Lung (tissue), 12 donors: ENCODE results near the gene GEMIN4. TPM values are rescaled to one million over a fixed set of nuclear protein-coding genes. Genes with fewer than 3 reads are reported as not detected.
A peak's percentile ranks its signal among the peaks of the same experiment; 100 is the strongest.
"Not testable (repeated sequence)": the region's sequence is repeated elsewhere in the genome, so short reads cannot be mapped to it uniquely, and the experiment has no call there.

Experiments
- ATAC-seq: fragments of 200-7000 bp; cut with Tn5 transposase; one replicate; pipeline ENCODE4 v1.9.1; 2020; ENCODE audit warnings: moderate number of reproducible peaks; ENCODE audit not compliant: insufficient read depth, low FRiP score
- DNase-seq, 3 donors: peaks; one replicate each; pipeline ENCODE4 v3.0.0-alpha.2; 2013 to 2017
- H3K27ac ChIP-seq, 2 donors: one replicate each; pipeline ENCODE4 v1.5.1; 2013; ENCODE audit warnings: mild to moderate bottlenecking in 2 of 2, moderate library complexity in 2 of 2, control low read depth in 1 of 2, inconsistent platforms in 1 of 2, low read depth in 1 of 2, low read length in 1 of 2
- H3K27me3 ChIP-seq, 3 donors: one replicate each; pipeline ENCODE4 v1.5.1; 2013; ENCODE audit warnings: low read length in 2 of 3; ENCODE audit not compliant: control insufficient read depth in 3 of 3, insufficient read depth in 3 of 3
- H3K36me3 ChIP-seq, 4 donors: one replicate each; pipeline ENCODE4 v1.5.1; 2013; ENCODE audit warnings: low read length in 4 of 4, mild to moderate bottlenecking in 1 of 4, moderate library complexity in 1 of 4; ENCODE audit not compliant: control insufficient read depth in 4 of 4, insufficient read depth in 4 of 4
- H3K4me1 ChIP-seq, 5 donors: one replicate each; pipeline ENCODE4 v1.5.1; 2013; ENCODE audit warnings: low read length in 5 of 5, mild to moderate bottlenecking in 2 of 5, moderate library complexity in 1 of 5; ENCODE audit not compliant: control insufficient read depth in 5 of 5, insufficient read depth in 5 of 5
- H3K4me3 ChIP-seq: one replicate; pipeline ENCODE4 v1.5.1; 2013; ENCODE audit warnings: mild to moderate bottlenecking, control low read depth, moderate library complexity
- H3K9ac ChIP-seq, 2 donors: one replicate each; pipeline ENCODE4 v1.5.1; 2013; ENCODE audit warnings: low read length in 2 of 2, control low read depth in 1 of 2; ENCODE audit not compliant: insufficient read depth in 1 of 2
- H3K9me3 ChIP-seq, 4 donors: one replicate each; pipeline ENCODE4 v1.5.1; 2013; ENCODE audit warnings: low read length in 3 of 4, mild to moderate bottlenecking in 1 of 4, moderate library complexity in 1 of 4; ENCODE audit not compliant: control insufficient read depth in 4 of 4, insufficient read depth in 3 of 4
- WGBS, 2 donors: extraction: QIAGEN DNeasy Blood & Tissue Kit; methylation state at CpG; one replicate each; pipeline ENCODE4 v1.1.7; 2013; 5-methylcytosine and 5-hydroxymethylcytosine counted together
- polyA plus RNA-seq, 2 donors: library from polyadenylated mRNA; stranded (reverse); fragments of 200-250 nt; gene quantifications; one replicate each; pipeline ENCODE4 v1.2.1, GENCODE V29; 2013
- total RNA-seq, 2 donors: library from RNA; depleted of rRNA in 1 of 2; stranded (reverse); fragments of >200 nt in 1 of 2; gene quantifications; one replicate each; pipeline ENCODE4 v1.2.1, GENCODE V29; 2014 to 2021
- TF ChIP-seq, protein P1 (sequence below): IDR thresholded peaks from 2 replicates; pipeline ENCODE4 v1.5.1; 2012; ENCODE audit warnings: mild to moderate bottlenecking; ENCODE audit errors: control extremely low read depth, extremely low read depth
- donor health status: control.
- donor health status: control.
- donor health status: Bipolar disorder and iron deficiency.
- donor health status: healthy.
- donor health status: DM: yes; HTN: yes; CAD: no.

The GEMIN4 gene
- total and polyA plus RNA-seq, 4 donors: 8.5 to 21.7 (median 14.2) TPM

DNA sequence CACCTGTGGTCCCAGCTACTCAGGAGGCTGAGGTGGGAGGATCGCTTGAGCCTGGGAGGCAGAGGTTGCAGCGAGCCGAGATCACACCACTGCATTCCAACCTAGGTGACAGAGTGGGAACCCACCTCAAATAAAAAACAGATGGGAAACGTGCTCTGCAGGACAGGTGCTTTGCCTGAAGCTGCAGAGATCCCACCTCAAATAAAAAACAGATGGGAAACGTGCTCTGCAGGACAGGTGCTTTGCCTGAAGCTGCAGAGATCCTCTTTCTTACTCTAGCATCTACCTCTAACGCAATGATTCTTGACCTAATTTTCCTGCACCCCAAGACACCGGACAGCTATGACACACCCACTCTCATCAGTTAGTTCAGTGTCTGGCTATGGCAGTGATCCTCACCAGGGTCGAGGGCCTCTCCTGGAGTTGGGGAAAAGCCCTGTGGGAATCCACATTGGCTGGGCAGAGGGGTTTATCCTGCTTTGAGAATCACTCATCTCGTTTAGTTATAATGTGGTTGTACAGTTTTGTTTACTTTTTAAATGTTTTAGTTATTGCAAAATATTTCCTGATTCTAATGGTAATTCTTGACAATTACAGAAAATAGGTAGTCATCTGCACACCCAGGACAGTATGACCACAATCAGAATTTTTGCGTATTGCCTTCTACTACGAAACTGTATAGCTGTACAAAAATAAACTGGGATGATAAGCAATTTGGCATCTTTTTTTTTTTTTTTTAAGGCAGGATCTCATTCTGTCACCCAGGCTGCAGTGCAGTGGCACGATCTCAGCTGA, 48.8 kb downstream of the GEMIN4 start:
- no peak overlapping the region for H3K27ac ChIP-seq
- no peak overlapping the region for H3K9ac ChIP-seq
- no peak for ATAC-seq
- H3K27me3 ChIP-seq: no peaks in the 10 kb centered on the region
- H3K36me3 ChIP-seq: peaks cover 0 to 7% (median 4%) of the 10 kb centered on the region in 4 donors
- 71 to 75% methylated on average over 12 of the region's 12 CpGs for WGBS, 2 donors
- H3K4me1 ChIP-seq: peaks cover 0 to 5% (median 3%) of the 10 kb centered on the region in 5 donors
- H3K9me3 ChIP-seq: no peaks in the 10 kb centered on the region
- no peak for DNase-seq
- H3K4me3 ChIP-seq: no peak overlapping the region
- TF ChIP-seq, protein P1, sequence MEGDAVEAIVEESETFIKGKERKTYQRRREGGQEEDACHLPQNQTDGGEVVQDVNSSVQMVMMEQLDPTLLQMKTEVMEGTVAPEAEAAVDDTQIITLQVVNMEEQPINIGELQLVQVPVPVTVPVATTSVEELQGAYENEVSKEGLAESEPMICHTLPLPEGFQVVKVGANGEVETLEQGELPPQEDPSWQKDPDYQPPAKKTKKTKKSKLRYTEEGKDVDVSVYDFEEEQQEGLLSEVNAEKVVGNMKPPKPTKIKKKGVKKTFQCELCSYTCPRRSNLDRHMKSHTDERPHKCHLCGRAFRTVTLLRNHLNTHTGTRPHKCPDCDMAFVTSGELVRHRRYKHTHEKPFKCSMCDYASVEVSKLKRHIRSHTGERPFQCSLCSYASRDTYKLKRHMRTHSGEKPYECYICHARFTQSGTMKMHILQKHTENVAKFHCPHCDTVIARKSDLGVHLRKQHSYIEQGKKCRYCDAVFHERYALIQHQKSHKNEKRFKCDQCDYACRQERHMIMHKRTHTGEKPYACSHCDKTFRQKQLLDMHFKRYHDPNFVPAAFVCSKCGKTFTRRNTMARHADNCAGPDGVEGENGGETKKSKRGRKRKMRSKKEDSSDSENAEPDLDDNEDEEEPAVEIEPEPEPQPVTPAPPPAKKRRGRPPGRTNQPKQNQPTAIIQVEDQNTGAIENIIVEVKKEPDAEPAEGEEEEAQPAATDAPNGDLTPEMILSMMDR: no peak

DNA sequence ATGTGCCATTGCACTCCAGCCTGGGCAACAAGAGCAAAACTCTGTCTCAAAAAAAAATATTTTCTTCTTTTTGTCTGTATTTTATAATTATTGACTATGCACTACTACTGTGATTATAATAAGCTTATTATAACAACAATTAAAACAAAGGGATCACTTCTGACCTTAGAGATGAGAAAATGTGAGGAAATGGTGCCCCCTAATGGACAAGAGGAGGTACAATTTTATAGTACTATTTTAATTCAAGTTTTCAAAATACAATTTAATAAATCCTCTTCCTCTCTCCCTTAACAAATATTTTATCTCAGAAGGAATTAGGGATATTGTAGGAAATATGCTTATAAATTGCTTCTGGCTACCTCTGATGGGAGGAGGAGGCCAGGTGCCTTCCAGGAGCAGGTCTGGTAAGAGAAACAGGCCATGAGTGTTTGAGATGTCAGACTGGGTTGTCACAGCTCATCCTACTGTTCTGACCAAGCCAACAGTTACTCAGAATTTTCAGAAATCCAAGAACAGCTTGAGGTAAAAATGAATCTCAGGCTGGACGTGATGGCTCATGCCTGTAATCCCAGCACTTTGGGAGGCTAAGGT, 51.5 kb downstream of the GEMIN4 start:
- Histone ChIP-seq H3K36me3 (peaks cover 6 to 14% (median 10%) of the 10 kb centered on the region in 4 donors), H3K4me3 (no peak overlapping the region), H3K4me1 (peaks cover 0 to 8% (median 3%) of the 10 kb centered on the region in 5 donors), H3K27ac (no peak overlapping the region), H3K9me3 (no peaks in the 10 kb centered on the region), H3K9ac (no peak overlapping the region), H3K27me3 (no peaks in the 10 kb centered on the region)
- TF ChIP-seq, protein P1: peak; percentile 64
- WGBS, 2 donors: 67 to 88% methylated on average over 1 of the region's 1 CpG
- DNase-seq (peak in 2 of 3 donors; percentile 49 to 52), ATAC-seq (no peak)

DNA sequence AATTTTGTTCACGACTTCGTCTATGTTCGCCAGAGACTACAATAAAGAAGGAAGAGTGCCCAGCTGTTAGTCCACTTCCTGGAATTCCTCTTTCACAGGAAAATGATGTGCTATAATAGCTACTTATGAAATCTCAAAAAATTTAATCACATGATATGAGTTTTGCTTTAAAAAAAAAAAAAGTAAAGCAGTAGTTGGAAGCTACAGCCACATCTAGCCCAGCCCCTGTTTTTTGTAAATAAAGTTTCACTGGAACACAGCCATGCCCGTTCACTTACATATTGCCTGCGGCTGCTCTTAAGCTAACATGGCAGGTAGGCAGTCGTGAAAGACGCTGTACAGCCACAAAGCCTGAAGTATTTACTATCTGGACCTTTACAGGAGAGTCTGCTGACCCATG, 52.7 kb downstream of the GEMIN4 start:
- H3K4me1 ChIP-seq: peaks cover 0 to 8% (median 3%) of the 10 kb centered on the region in 5 donors
- H3K9me3 ChIP-seq: no peaks in the 10 kb centered on the region
- no peak for ATAC-seq
- peak overlapping the region in 1 of 2 donors; percentile 14 for H3K9ac ChIP-seq
- no peak overlapping the region for H3K27ac ChIP-seq
- no peaks in the 10 kb centered on the region for H3K27me3 ChIP-seq
- H3K36me3 ChIP-seq: peaks cover 9 to 19% (median 16%) of the 10 kb centered on the region in 4 donors
- DNase-seq: peak in 2 of 3 donors; percentile 48 to 52
- H3K4me3 ChIP-seq: no peak overlapping the region
- WGBS, 2 donors: 35 to 46% methylated on average over 7 of the region's 7 CpGs
- TF ChIP-seq, protein P1: no peak

DNA sequence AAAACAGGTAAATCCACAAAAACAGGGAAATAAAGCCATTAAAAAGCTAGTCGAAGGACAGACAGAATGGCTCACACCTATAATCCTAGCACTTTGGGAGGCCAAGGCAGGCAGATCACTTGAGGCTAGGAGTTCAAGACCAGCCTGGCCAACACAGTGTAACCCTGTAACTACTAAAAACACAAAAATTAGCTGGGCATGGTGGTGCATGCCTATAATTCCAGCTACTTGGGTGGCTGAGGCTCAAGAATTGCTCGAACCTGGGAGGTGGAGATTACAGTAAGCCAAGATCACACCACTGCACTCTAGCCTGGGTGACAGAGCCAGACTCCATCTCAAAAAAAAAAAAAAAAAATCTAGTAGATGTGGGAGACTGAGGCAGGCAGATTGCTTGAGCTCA, 54.0 kb downstream of the GEMIN4 start:
- H3K27me3 ChIP-seq, H3K27ac ChIP-seq, H3K4me1 ChIP-seq, H3K9ac ChIP-seq, DNase-seq, H3K4me3 ChIP-seq, ATAC-seq, H3K9me3 ChIP-seq: not testable (repeated sequence)
- 97 to 98% methylated on average over 2 of the region's 2 CpGs for WGBS, 2 donors
- H3K36me3 ChIP-seq: peaks cover 9 to 25% (median 16%) of the 10 kb centered on the region in 4 donors
